Measurements from ENCODE around the gene ZFP30. TPM values are rescaled to one million over a fixed set of nuclear protein-coding genes. Genes with fewer than 3 reads are reported as not detected.
"Not testable (repeated sequence)": the region's sequence is repeated elsewhere in the genome, so short reads cannot be mapped to it uniquely, and the experiment has no call there.

Gene ZFP30
- 20.6 and 31.6 TPM in 2 replicates for polyA plus RNA-seq (2014; cell fraction: cytosol; rRNA removed)
- polyA plus RNA-seq (2014; cell fraction: nucleus; rRNA removed), result 23.0 and 28.1 TPM in 2 replicates

GRCh38 chr19:37655301-37655688, at the start of gene ZFP30:
TSS of gene ZFP30 (minus strand) at chr19:37655465. CDS start at chr19:37647822, 7,643 bp downstream.
- DNase-seq (ENCODE audit: low spot score), result peak; percentile 92

DNA sequence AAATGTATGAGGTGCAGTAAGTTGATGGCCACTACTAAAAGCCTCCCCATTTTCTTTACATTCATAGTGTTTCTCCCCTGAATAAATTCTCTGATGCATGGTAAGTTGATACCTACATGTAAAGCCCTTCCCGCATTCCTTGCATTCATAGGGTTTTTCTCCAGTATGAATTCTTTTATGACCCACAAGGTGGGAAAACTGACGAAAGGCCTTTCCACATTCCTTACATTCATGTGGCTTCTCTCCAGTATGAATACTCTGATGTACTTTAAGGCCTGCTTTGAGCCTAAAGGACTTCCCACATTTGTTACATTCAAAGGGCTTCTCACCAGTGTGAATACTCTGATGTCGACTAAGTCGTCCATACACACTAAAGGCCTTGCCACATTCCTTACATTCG, 43.8 kb upstream of the ZFP30 start:
- DNase-seq (ENCODE audit: low spot score), result no peak

DNA sequence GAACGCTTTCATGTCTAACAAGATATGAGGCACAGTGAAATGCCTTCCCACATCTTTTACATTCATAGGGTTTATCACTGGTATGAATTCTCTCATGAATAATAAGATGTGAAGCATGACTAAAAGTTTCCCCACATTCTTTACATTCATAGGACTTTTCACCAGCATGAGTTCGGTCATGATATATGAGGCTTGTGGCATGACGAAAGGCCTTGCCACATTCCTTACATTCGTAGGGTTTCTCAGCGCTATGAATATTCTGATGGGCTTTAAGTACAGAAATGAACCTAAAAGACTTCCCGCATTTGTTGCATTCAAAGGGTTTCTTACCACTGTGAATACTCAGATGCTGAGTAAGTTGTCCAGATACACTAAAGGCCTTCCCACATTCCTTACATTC, 43.0 kb upstream of the ZFP30 start:
- DNase-seq (ENCODE audit: low spot score), result no peak

GRCh38 chr19:37695144-37695899, 40.1 kb upstream of the ZFP30 start:
- DNase-seq (ENCODE audit: low spot score), result no peak

- DNase-seq (ENCODE audit: low spot score), result no peak
These were observed 37.8 kb upstream of the ZFP30 start for GRCh38 chr19:37692956-37693620.

DNA sequence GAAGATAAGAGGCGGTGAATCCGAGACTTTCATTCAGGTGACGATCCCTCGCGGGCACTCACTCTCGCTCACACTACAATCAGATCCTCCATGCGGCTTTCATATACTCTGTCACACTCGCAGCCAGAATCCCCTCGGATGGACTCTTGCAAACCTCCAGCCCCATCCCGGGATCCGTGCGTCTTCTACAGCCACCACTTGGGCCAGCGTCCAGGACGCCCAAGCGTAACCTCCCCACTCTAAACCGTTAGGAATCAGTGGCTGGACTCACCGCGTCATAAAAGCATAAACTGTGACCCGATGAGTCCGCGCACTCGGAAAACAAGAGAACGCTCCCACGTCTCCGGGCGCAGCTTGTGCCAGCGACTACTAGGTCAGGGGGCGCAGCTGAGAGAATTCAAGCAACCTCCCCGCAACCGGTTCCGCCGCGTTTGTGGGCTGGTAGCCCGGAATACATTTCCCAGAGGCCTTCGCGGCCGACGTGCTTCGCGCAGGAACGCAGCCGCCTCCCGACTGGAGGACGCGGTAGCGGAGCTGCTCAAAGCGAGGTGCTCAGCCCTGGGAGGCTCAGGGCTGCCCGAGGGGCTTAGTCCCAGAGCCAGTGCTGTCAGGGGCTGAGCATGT, 36.7 kb upstream of the ZFP30 start:
- peak; percentile 92 for DNase-seq (ENCODE audit: low spot score)

GRCh38 chr19:37683520-37683919, 28.3 kb upstream of the ZFP30 start:
- DNase-seq (ENCODE audit: low spot score), result no peak

GRCh38 chr19:37669450-37669914, 14.2 kb upstream of the ZFP30 start:
- DNase-seq (ENCODE audit: low spot score), result no peak

DNA sequence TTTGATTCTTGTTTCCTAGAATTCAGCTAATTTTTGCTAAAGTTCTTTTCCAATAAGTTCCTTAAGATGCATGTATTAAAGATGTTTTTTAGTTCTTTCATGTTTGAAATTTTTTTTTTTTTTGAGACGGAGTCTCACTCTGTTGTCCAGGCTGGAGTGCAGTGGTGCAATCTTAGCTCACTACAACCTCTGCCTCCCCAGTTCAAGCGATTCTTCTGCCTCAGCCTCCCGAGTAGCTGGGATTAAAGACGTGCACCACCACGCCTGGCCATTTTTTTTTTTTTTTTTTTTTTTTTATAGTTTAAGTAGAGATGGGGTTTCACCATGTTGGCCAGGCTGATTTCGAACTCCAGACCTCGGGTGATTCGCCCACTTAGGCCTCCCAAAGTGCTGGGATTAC, 1.9 kb upstream of the ZFP30 start:
- not testable (repeated sequence) for DNase-seq (ENCODE audit: low spot score)

GRCh38 chr19:37655689-37656371, 565 bp upstream of the ZFP30 start:
- peak; percentile 91 for DNase-seq (ENCODE audit: low spot score)

DNA sequence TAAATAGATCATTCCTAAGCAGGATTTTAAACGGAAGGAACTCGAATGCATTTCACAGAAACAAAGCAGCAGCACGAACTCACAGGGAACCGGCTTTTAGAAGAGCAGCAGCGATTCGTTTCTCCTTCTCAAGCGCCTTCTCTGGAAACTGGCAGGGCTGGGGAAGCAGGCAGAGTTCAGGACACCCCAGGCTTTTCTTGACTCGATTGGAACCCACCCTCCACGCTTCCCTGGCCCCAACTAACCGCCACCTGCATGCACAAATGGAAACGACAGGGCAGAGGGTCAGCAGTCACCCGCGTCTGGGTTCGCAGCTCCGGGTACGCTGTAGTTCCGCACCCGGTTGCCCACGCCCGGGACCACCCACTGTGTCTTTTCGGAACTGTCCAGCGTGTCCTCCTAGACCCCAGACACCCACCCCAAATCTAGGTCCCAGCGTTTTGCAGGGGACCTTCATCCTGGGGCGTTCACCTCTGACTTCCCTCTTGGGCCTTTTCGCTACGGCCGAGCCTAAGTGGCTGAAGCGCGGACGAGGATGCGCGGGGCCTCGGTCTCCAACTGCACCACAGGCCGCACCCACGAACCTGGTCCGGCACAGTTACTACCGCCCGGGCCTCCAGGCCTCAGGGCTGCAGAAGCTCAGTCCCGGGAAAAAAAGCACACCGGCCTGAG, 500 bp downstream of the ZFP30 start:
- DNase-seq (ENCODE audit: low spot score), result peak; percentile 54

DNA sequence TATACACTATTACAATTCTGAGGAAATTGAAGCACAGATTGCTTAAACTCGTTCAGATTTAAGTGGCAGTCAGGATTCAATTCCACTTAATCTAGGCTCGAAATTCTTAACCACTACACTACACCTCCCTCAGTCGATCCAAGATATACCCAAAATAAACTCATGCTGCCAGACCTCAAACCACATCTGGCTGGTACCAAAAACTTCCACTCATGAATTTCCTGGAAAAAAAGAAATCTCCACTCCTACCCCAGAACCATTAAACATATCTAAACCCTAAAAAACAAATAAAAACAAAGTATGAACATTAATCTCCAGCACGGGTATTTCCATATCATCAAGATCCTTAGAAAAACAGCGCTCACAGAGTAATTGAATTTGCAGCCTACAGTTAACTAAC, 1.1 kb downstream of the ZFP30 start:
- DNase-seq (ENCODE audit: low spot score), result no peak

DNA sequence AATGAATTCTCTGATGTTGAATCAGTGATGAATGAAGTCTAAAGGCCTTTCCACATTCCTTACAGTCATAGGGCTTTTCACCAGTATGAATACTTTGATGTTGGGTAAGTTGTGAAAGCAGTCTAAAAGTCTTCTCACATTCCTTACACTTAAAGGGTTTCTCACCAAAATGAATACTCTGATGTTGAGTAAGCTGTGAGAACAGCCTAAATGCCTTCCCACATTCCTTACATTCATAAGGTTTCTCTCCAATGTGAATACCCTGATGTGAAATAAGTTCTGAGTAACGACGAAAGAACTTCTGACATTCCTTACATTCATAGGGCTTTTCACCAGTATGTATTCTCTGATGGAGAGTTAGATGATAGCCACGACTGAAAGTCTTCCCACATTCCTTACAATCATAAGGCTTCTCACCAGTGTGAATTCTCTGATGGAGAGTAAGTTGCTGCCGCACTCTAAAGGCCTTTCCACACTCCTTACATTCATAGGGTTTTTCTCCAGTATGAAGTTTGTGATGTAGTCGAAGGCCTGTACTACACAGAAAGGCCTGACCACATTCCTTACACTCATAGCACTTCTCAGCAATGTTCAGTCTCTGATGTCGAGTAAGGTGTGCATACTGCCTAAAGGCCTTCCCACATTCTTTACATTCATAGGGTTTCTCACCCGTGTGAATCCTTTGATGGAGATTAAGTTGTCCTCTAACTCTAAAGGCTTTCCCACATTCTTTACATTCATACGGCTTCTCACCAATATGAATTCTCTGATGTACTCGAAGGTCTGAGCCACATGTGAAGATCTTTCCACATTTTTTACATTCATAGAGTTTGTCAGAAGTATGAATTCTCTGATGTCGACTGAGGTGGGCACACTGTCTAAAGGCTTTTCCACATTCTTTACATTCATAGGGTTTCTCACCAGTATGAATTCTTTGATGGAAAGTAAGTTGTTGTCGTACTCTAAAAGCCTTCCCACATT, 19.9 kb downstream of the ZFP30 start:
- no peak for DNase-seq (ENCODE audit: low spot score)

DNA sequence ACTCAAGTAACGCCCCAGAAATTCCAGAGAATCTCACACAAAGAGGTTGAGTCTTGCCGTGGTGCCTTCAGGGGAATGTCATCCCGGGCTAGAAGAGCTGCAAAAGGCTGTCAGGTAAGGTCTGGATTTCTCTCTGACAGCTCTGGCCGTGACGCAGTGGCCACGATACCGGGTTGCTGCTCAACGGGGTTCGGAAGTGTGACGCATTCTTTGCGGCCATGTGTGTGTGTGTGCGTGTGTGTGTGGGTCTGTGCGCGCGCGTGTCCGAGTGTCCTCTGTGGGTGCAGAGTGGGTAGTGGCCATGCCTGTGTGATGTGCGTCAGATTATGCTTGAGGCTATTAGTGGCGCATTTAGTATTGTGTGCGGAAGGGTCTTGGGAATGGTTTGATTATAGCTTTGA, 60.3 kb downstream of the ZFP30 start:
- no peak for DNase-seq (ENCODE audit: low spot score)

GRCh38 chr19:37594304-37594981, 60.8 kb downstream of the ZFP30 start, which contains the start of the genes ZNF540 and ZNF571:
TSS of gene ZNF540 (plus strand) at chr19:37594876. CDS start at chr19:37598448, 3,572 bp downstream.
TSS of gene ZNF571 (minus strand) at chr19:37594792. CDS start at chr19:37586676, 8,116 bp downstream.
- peak; percentile 86 for DNase-seq (ENCODE audit: low spot score)

GRCh38 chr19:37593996-37594303, 61.3 kb downstream of the ZFP30 start:
- no peak for DNase-seq (ENCODE audit: low spot score)

- no peak for DNase-seq (ENCODE audit: low spot score)
These were observed 71.9 kb downstream of the ZFP30 start for GRCh38 chr19:37583340-37583739.

- no peak for DNase-seq (ENCODE audit: low spot score)
These were observed 83.1 kb downstream of the ZFP30 start for GRCh38 chr19:37572203-37572602.

DNA sequence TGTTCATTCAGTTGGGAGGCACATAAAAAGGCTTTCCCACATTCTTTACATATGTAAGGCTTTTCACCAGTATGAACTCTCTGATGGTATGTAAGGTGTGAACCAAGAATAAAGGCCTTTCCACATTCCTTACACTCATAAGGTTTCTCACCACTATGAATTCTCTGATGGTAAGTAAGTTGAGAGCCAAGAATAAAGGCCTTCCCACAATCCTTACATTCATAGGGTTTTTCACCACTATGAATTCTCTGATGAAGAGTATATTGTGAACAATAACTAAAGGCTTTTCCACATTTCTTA, 89.9 kb downstream of the ZFP30 start:
- DNase-seq (ENCODE audit: low spot score), result no peak
